AG20443 (cell line): ENCODE results near the gene VAMP2.
A peak's percentile ranks its signal among the peaks of the same experiment; 100 is the strongest.

Source experiments
- DNase-seq: peaks from one replicate; pipeline ENCODE4 v3.0.0; 2012; ENCODE audit warnings: low spot score, mixed read lengths

The VAMP2 gene

DNA sequence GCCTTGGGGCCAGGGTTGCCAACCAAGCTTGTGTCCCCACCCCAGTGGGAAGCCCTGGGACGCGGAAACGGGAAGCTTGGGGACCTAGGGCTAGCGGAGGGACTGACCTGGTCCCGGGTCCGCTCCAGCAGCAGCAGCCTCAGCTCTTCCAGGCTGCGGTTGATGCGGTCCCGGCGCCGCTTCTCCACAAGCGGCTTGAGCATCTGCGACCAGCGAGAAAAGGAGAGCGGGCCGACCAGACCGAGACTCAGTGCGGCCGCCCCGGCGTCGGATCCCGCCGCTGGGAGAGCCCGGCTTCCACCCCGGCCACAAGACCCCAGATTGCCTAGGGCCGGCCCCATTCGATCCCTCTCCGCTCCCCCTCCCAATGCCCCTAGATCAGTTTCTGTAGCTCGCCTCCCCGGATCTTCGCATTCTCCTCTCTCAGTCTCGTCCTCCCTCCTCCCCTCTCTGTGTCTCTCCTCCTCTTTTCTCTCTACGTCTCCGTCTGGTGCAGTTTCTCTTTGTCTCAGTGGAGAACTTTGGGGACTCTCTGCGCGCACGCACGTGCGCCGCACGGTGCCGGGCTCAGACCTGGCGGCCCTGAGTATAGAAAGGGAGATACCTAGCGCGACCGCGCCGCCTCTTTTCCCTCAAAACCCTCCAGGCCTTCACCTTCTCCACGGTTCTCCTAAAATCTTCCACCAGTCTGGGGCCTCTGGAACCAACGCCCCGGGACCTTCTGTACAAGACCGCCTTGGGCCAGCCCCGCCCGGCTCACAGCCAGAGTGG lies 39.6 kb downstream of the VAMP2 start:
- no peak for DNase-seq

DNA sequence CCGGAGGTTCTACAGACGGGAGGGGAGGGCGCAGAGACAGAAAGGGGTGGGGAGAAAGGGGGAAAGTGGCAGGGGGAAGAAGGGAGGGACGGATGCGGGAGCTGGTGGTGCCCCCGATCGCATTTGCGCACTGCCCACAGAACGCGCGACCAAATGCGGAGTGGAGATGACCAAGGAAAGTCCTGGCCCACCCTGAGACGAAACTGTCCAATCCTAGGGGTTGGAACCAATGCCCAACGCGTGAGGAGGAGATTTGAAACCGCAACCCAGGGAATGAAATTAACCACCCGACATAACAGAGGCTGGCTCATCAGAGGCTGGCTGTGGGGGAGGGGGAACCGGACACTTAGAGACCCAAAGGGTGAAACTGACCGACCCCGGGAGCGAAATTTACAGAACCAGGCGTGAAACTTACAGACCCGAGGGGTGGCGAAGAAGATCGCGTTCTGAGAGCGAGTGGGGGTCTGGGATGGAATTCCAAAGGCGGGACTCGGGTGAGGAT lies 40.3 kb downstream of the VAMP2 start:
- DNase-seq = no peak

DNA sequence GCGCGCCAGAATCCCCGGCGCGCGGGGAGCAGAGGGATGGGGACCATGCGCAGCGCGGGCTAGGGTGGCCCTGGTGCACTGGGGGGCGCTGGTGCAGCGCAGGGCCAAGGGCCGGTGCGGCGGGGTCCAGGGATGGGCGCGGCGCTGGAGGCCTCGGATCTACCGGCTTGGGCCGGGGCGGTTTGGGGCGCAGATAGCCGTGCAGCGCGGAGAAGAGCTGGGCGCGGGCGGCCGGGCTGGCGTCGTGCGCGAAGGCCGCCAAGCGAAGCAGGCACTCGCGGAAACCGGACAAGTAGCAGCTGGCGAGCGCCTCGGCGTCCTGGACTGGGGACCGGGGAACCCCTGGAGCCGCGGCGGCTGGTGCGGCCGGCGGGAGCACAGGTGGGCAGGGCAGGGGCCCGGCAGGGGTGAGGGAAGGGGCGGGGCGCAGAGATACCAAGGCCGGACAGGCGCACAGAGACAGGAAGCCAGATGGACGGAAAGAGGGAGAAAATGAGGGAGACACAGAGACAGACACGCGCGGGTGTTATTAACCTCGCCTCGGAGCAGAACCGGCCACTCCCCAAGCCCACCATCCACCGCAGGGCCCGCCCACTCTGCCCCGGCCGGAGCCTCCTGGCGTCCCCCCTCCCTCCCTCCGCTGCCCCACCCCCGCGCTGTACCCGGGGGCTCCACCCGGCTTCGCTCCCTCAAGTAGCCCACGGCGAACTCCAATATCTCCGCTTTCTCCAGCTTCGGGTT lies 40.9 kb downstream of the VAMP2 start:
- DNase-seq = peak; percentile 58

DNA sequence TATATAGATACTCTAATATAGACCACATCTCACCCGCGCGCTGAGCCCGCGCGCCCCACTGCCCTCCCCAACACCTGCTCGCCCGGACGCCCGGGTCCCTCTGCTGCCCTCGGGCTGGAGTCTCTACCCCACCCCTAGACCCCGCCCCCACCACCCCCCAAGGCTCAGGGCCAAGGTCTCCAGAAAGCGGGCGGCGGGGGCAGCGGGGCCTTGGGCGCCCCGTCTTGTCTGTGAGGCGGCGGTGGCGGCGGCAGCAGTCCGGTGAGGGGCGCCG lies 41.4 kb downstream of the VAMP2 start:
- no peak for DNase-seq

DNA sequence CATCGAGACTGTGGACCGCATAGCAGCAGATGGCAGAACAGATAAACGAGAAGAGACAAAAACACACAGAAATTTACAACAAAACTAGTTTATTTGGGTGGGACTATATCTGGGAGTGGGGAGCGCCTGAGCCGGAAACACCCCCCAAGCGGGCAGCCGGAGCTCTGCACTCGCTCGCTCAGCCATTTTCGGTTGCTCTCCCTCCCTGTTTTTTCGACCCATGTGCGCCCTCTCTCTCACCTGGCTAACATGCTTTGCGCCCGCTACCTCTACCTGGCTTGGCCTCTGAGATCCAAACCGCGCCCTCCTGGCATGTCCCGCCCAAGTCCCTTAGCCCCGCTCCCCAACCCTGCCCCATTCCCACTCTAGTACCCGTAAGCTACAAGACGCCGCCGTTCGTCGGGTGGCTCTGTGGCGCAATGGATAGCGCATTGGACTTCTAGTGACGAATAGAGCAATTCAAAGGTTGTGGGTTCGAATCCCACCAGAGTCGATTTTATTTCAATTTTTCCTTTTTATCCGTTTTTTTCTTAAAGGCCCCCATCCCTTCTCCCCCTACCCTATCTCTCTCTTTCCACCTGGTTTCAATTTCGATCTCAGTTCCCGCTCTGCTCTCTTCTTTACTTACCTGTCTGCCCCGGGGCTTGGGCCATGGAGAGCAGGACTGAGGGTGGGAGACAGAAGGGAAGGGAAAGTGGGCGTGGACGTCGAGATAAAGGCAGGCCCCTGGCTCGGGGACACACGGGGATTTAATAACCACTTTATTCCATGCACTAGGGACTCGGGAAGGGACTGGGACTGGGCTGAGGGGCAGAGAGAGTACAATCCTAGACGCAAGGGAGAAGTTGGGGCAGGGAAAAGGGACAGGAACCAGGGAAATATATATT lies 42.0 kb downstream of the VAMP2 start:
- DNase-seq = peak; percentile 62

DNA sequence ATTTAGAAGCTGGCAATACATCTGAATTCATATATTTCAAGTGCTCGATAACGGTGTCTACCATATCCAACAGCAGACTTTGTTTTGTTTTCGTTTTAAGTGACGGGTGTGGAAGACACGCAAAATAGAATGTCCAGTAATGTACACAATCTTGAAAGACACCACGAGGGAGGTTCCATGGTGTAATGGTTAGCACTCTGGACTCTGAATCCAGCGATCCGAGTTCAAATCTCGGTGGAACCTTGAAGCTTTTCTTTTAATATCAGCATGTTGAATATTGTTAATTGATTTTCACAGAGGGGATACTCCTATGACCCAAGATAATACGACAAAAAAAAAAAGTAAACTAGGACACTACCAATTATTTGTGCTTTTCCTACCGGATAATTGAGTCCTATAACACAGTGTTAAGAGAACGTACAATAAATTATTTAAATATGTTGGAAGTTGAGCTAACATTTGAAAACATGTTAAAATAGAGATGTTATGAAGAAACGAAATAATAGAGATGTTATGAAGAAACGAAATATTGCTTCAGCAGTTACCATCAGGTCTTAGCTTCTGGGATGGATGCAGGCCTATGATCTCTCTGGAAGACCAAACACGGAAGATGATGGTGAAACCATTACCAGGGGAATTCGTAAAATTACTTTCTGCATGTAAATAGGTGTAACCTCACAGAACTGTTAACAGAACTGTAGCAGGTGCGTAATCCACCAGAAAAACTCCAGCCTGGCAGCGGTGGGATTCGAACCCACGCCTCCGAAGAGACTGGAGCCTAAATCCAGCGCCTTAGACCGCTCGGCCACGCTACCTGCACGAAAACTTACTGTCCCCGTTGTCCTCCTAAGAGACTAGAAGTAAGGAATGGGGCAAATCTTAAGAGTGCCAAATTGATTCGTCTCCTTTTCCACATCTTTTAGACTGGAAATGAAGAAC lies 42.9 kb downstream of the VAMP2 start:
- peak; percentile 47 for DNase-seq

DNA sequence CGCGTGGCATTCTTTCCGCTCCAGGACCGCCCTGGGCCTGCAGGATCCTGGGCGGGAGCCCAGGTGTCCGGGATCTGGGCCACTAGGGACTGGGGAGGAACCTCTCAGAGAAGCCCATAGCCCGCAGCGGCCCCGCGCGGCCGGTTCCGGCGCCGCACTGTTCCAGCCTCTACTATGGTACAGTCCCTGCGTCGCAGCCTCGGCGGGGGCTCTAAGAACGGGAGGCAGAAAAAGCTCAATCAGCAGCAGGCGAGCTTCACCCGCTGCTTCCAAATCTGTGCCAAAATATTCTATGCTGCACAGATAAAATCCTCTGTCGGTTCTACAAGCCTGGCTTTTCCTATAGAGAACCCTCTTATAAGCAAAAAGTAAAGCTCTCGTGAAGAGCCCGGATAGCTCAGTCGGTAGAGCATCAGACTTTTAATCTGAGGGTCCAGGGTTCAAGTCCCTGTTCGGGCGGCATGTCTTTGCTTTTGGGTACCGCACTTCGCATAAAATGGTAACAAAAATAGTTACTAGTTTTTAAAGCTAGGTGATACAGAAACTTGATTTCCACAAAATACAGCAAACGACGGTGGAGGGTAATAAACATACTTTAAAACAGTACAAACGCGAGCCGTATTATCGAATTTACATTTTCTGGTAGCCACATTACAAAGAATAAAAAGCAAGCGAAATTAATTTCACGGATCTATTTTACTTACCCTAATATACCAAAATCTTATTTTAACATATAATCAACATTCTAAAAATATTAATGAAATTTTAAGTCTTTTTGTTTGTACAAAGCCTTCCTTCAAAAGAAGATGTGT lies 43.8 kb downstream of the VAMP2 start:
- DNase-seq = peak; percentile 89

DNA sequence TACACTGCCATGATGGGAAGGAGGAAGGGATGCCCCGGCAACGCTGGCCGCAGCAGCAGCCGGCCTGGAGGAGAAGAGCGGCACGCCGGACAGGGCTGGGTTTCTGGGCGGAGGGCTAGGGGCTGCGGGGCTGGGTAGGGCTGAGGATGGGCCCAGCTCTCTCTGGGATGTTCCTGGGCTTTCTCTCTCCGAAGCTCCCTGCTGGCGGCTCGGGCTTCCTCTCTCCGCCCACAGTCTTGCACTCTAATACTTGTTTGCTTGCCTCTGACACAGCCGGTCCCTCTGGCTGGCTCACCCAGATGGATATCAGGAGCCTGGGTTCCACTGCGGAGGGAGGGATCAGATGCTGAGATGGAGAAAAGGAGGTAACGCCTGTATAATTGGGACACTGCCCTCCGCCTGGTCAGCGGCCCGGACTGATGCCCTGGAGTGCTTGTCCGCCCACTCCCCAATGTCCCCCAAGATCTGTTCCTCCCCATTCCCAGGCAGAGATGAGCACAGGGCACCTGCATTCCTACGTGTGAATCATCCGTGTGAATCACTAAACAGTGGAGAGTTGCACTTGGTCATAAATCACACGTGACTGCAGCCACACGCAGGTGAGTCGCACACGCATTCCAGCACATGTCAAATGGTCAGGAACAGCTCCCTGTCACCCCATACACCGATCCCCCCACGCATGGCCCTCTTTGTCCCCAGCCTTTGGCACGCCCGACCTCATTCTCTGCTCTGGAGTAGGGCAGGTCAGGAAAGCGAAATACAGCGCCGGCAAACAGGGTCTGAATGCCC lies 44.6 kb downstream of the VAMP2 start, which contains the start of gene ALOXE3:
TSS of gene ALOXE3 (minus strand) at position 535 of the 789 bp plus-strand sequence. CDS start at position 11, 524 bp downstream.
- peak; percentile 75 for DNase-seq

DNA sequence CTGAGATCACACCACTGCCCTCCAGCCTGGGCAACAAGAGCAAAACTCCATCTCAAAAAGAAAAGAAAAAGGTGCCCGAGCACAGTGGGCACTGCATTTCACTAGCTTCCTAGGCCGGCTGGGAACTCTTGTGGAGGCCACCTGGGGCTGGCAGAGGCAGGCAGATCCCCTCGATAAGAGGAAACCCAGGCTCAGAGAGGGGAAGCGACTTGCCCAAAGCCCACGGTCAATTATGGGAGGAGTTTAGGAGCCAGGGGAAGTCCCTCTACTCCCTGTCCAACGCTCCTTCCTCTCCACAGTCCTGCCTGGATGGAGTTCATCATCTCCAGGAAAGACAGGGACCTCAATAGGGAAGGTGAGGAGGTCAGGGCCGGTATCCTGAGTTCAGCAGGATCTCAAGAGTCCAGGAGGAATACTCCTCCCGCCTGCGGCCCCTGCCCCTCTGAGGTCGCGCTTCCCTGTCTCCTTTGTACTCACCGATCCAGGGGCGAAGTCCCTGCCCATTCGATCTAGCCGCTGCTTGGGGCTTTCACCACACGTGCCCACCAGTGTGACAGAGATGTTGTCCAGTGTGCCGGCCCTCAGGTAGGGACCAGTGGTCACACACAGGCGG lies 45.3 kb downstream of the VAMP2 start:
- DNase-seq = no peak

DNA sequence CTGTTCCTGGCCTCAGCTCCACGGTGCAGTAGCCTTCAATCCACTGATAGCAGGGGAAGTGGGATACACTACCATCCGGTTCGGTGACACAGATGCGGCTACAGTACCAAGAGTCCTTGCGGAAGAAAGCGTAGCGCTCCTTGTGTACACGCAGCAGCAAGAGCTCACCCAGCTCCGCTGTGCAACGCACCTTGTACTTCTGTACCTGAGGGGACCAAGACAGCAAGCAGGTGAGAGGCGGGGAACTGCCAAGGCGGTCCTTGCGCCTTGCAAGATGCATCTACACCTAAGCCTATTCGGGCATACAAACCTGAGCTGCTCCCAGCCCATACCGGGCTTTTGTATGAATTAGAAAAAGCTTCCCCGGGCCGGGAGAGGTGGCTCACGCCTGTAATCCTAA lies 46.0 kb downstream of the VAMP2 start:
- DNase-seq = no peak

DNA sequence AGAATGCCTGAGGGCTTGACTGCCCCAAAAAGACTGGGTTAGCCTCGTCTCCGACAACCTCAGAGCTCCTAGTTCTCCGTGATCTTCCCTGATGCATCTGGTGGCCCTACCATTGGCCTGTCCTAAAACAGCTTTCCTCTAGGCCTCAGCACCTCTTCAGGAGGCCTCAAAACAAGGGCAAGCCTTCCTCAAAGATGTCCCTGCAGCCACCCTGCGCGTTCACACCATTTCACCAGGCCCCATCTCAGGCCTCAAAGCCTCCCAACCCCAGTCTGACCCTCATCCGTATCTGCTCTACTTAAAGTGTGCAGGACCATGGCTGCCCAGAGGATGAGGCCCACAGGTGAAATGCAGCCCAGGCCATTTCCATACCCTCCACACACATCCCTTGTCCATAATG lies 51.8 kb downstream of the VAMP2 start:
- no peak for DNase-seq

DNA sequence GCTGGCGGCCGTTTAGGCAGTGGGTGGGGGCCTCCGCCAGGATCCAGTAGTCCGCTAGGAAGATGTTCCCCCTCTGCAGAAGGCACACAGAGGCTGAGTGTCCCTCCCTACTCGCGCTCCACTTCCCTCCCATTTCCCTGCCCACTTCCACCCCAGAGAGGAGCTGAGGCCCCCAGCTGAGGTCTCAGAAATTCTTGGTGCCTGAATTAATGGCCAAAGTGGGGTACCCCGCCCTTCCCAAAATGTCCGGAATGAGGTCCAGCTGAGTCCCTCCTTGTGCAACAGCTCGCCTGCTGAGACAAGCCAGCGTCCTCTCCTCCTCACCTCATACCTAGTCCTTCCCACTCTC lies 52.3 kb downstream of the VAMP2 start:
- DNase-seq = no peak

DNA sequence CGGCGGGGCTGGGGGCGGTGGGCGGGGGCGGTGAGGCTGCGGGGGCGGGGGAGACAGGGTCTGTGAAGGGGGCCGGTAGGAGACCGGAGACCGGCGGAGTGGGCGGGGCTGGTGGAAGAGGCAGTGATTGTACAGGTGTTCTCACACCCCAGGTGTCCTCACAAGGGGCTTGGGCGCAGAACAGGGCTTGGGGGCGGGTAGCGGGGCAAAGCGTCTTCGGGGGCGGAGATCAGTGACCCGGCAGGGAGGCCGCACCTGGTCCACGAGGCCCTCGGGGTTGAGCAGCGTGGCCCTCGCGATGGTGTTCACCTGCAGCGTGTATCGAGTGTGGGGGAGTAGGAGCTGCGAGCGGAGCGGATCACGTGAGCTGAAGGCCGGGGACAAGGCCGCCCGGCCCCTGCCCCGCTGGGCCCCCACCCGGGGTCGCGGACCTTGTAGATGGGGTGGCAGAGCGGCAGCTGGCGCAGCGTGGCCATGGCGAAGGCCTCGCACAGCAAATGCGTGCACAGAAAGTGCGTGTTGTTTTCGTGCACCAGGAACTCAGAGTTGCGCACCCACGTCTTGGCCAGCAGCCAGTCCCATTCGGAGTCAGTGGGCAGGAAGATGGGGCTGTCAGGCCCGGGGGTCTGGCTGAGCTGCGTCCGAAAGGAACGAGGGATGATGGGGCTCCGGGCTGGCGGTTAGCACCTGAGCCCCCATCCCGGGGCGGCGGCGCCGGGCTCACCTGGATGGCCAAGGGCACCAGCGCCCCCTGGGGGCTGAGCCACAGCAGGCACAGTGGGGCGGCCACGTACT lies 52.9 kb downstream of the VAMP2 start:
- peak; percentile 71 for DNase-seq
